Muscle of leg (tissue), 16 donors: ENCODE data around the gene OR6X1. TPM values are rescaled to one million over a fixed set of nuclear protein-coding genes. Genes with fewer than 3 reads are reported as not detected.

Experiments
- DNase-seq: peaks from one replicate; pipeline ENCODE4 v3.0.0; 2013
- H3K27ac ChIP-seq: one replicate; pipeline ENCODE4 v1.5.1; 2013; ENCODE audit warnings: mild to moderate bottlenecking, low read length, control low read depth
- H3K27me3 ChIP-seq: one replicate; pipeline ENCODE4 v1.6.1; 2013; ENCODE audit warnings: low read length; ENCODE audit not compliant: control insufficient read depth, insufficient read depth
- H3K36me3 ChIP-seq: one replicate; pipeline ENCODE4 v1.6.1; 2013; ENCODE audit warnings: low read length; ENCODE audit not compliant: control insufficient read depth, insufficient read depth
- H3K4me1 ChIP-seq: one replicate; pipeline ENCODE4 v1.6.1; 2013; ENCODE audit warnings: low read length; ENCODE audit not compliant: control insufficient read depth, insufficient read depth
- H3K4me3 ChIP-seq: one replicate; pipeline ENCODE4 v1.5.1; 2013; ENCODE audit warnings: low read length, control low read depth
- H3K9me3 ChIP-seq: replicated peaks from 2 replicates; pipeline ENCODE4 v1.6.1; 2013; ENCODE audit warnings: low read depth, low read length; ENCODE audit not compliant: control insufficient read depth
- WGBS: methylation state at CpG from one replicate; pipeline ENCODE4 v1.1.5; 2013; ENCODE audit warnings: missing lambda C conversion rate; ENCODE audit not compliant: insufficient coverage; 5-methylcytosine and 5-hydroxymethylcytosine counted together
- long read RNA-seq, 11 donors: transcript quantifications; one replicate each; lab custom pipeline, GENCODE V29; 2026
- polyA plus RNA-seq, 8 donors: library from polyadenylated mRNA; unstranded; fragments of 120-200 nt; gene quantifications; one replicate each; pipeline versions ENCODE4 v1.2.1 to v1.2.3, GENCODE V29; 2013; ENCODE audit warnings: inconsistent platforms in 1 of 8, low replicate concordance in 1 of 8; ENCODE audit not compliant: insufficient read length in 8 of 8, insufficient read depth in 1 of 8
- total RNA-seq: library from RNA; stranded (reverse); fragments of 120-200 nt; gene quantifications from one replicate; pipeline ENCODE4 v1.2.4, GENCODE V29; 2013

Gene OR6X1
- not detected for total RNA-seq
- not detected for polyA plus RNA-seq
- long read RNA-seq, donor 1, result 0 reads
- long read RNA-seq, donor 2, result 0 reads
- long read RNA-seq, donor 3, result 0 reads
- long read RNA-seq, donor 4, result 0 reads
- long read RNA-seq, donor 5, result 0 reads
- long read RNA-seq, donor 6, result 0 reads
- long read RNA-seq, donor 7, result 0 reads
- long read RNA-seq, donor 8, result 0 reads
- long read RNA-seq, donor 9, result 0 reads
- long read RNA-seq, donor 10, result 0 reads
- long read RNA-seq, donor 11, result 0 reads

GRCh38 chr11:123754101-123754568, at the start of gene OR6X1:
Gene OR6X1 (minus strand): TSS chr11:123754518. CDS start chr11:123754518, 0 bp downstream.
- WGBS, result 98% methylated on average over 3 of the region's 3 CpGs
- no peak within 1 kb of the TSS for H3K27ac ChIP-seq
- H3K36me3 ChIP-seq, result no peaks in the 10 kb centered on the region
- H3K27me3 ChIP-seq, result no peaks in the 10 kb centered on the region
- H3K9me3 ChIP-seq, result no peaks in the 10 kb centered on the region
- no peaks in the 10 kb centered on the region for H3K4me1 ChIP-seq
- DNase-seq, result no peak
- no peak within 1 kb of the TSS for H3K4me3 ChIP-seq

- H3K27ac ChIP-seq, result peak overlapping the region; percentile 10
- no peak overlapping the region for H3K4me3 ChIP-seq
- no peaks in the 10 kb centered on the region for H3K27me3 ChIP-seq
- H3K9me3 ChIP-seq, result no peaks in the 10 kb centered on the region
- peaks cover 30% of the 10 kb centered on the region for H3K4me1 ChIP-seq
- no peak for DNase-seq
- H3K36me3 ChIP-seq, result no peaks in the 10 kb centered on the region
- WGBS, result 0% methylated on average over 1 of the region's 1 CpG
These were observed 47.4 kb upstream of the OR6X1 start for GRCh38 chr11:123801765-123802164.

GRCh38 chr11:123800036-123800435, 45.7 kb upstream of the OR6X1 start:
- peak; percentile 84 for DNase-seq
- Histone ChIP-seq H3K36me3 (no peaks in the 10 kb centered on the region), H3K27me3 (no peaks in the 10 kb centered on the region), H3K9me3 (no peaks in the 10 kb centered on the region), H3K4me3 (no peak overlapping the region), H3K27ac (peak overlapping the region; percentile 93), H3K4me1 (peaks cover 33% of the 10 kb centered on the region)
- 75% methylated on average over 1 of the region's 3 CpGs for WGBS

- H3K4me1 ChIP-seq, result peaks cover 33% of the 10 kb centered on the region
- H3K4me3 ChIP-seq, result no peak overlapping the region
- peak overlapping the region; percentile 93 for H3K27ac ChIP-seq
- DNase-seq, result peak; percentile 92
- no peaks in the 10 kb centered on the region for H3K36me3 ChIP-seq
- no peaks in the 10 kb centered on the region for H3K27me3 ChIP-seq
- WGBS, result 80% methylated on average over 1 of the region's 4 CpGs
- H3K9me3 ChIP-seq, result no peaks in the 10 kb centered on the region
These were observed 45.1 kb upstream of the OR6X1 start for GRCh38 chr11:123799438-123799837.

- Histone ChIP-seq H3K4me1 (peaks cover 33% of the 10 kb centered on the region), H3K27ac (peak overlapping the region; percentile 74), H3K27me3 (no peaks in the 10 kb centered on the region), H3K4me3 (no peak overlapping the region), H3K9me3 (no peaks in the 10 kb centered on the region), H3K36me3 (no peaks in the 10 kb centered on the region)
- WGBS, result no CpG with 5 or more reads among the region's 5 CpGs
- DNase-seq, result no peak
These were observed 44.4 kb upstream of the OR6X1 start for GRCh38 chr11:123798513-123799252.

- no peaks in the 10 kb centered on the region for H3K36me3 ChIP-seq
- no peaks in the 10 kb centered on the region for H3K27me3 ChIP-seq
- H3K9me3 ChIP-seq, result no peaks in the 10 kb centered on the region
- WGBS, result 76% methylated on average over 2 of the region's 4 CpGs
- H3K27ac ChIP-seq, result no peak overlapping the region
- H3K4me3 ChIP-seq, result no peak overlapping the region
- DNase-seq, result no peak
- peaks cover 33% of the 10 kb centered on the region for H3K4me1 ChIP-seq
These were observed 43.8 kb upstream of the OR6X1 start for GRCh38 chr11:123798079-123798478.

- 86% methylated on average over 5 of the region's 10 CpGs for WGBS
- Histone ChIP-seq H3K27me3 (no peaks in the 10 kb centered on the region), H3K4me1 (peaks cover 33% of the 10 kb centered on the region)
These were observed 43.2 kb upstream of the OR6X1 start for GRCh38 chr11:123797541-123797940.

GRCh38 chr11:123797114-123797513, 42.8 kb upstream of the OR6X1 start:
- H3K36me3 ChIP-seq, result no peaks in the 10 kb centered on the region
- H3K9me3 ChIP-seq, result no peaks in the 10 kb centered on the region
- H3K27ac ChIP-seq, result peak overlapping the region; percentile 7
- no peak for DNase-seq
- H3K4me3 ChIP-seq, result no peak overlapping the region
- 10% methylated on average over 3 of the region's 4 CpGs for WGBS
- H3K4me1 ChIP-seq, result peaks cover 33% of the 10 kb centered on the region
- H3K27me3 ChIP-seq, result no peaks in the 10 kb centered on the region

More at GRCh38 chr11:123797541-123797940, 43.2 kb upstream of the OR6X1 start:
- Histone ChIP-seq H3K4me3 (no peak overlapping the region), H3K27ac (no peak overlapping the region), H3K36me3 (no peaks in the 10 kb centered on the region), H3K9me3 (no peaks in the 10 kb centered on the region)
- no peak for DNase-seq

- 83% methylated on average over 1 of the region's 1 CpG for WGBS
- Histone ChIP-seq H3K27ac (no peak overlapping the region), H3K4me1 (peaks cover 33% of the 10 kb centered on the region), H3K9me3 (no peaks in the 10 kb centered on the region), H3K4me3 (no peak overlapping the region), H3K36me3 (no peaks in the 10 kb centered on the region), H3K27me3 (no peaks in the 10 kb centered on the region)
- no peak for DNase-seq
These were observed 41.9 kb upstream of the OR6X1 start for GRCh38 chr11:123796226-123796625.

GRCh38 chr11:123783536-123783935, 29.2 kb upstream of the OR6X1 start:
- Histone ChIP-seq H3K4me3 (no peak overlapping the region), H3K9me3 (no peaks in the 10 kb centered on the region), H3K4me1 (no peaks in the 10 kb centered on the region), H3K27me3 (no peaks in the 10 kb centered on the region), H3K27ac (no peak overlapping the region), H3K36me3 (no peaks in the 10 kb centered on the region)
- DNase-seq, result no peak
- no CpG with 5 or more reads among the region's 1 CpG for WGBS
